NK-92 (cell line): Measurements from ENCODE around the gene TTC28.
"Not testable (repeated sequence)": the region's sequence is repeated elsewhere in the genome, so short reads cannot be mapped to it uniquely, and the experiment has no call there.

Source experiments
- DNase-seq: peaks from one replicate; lab custom pipeline; 2025; ENCODE audit not compliant: unreplicated experiment; lab: John Stamatoyannopoulos, UW

TTC28 gene

GRCh38 chr22:28204382-28204781 lies 475.3 kb downstream of the TTC28 start:
- no peak for DNase-seq

- no peak for DNase-seq
These were observed 476.4 kb downstream of the TTC28 start for GRCh38 chr22:28203286-28203685.

- DNase-seq: no peak
These were observed 480.9 kb downstream of the TTC28 start for GRCh38 chr22:28198692-28199091.

GRCh38 chr22:28191571-28191970 lies 488.1 kb downstream of the TTC28 start:
- DNase-seq: not testable (repeated sequence)

GRCh38 chr22:28188178-28188879 lies 491.3 kb downstream of the TTC28 start:
- no peak for DNase-seq

- DNase-seq: no peak
These were observed 492.0 kb downstream of the TTC28 start for GRCh38 chr22:28187612-28188011.

GRCh38 chr22:28186641-28187040 lies 493.0 kb downstream of the TTC28 start:
- no peak for DNase-seq

GRCh38 chr22:28185130-28185529 lies 494.5 kb downstream of the TTC28 start:
- DNase-seq: no peak

GRCh38 chr22:28183078-28183860 lies 496.4 kb downstream of the TTC28 start:
- no peak for DNase-seq

- DNase-seq: no peak
These were observed 498.6 kb downstream of the TTC28 start for GRCh38 chr22:28180804-28181731.

- DNase-seq: no peak
These were observed 500.2 kb downstream of the TTC28 start for GRCh38 chr22:28179392-28179791.

GRCh38 chr22:28175730-28176492 lies 503.7 kb downstream of the TTC28 start:
- DNase-seq: no peak

GRCh38 chr22:28174509-28174908 lies 505.1 kb downstream of the TTC28 start:
- DNase-seq: no peak

- DNase-seq: no peak
These were observed 506.6 kb downstream of the TTC28 start for GRCh38 chr22:28172892-28173670.

- DNase-seq: no peak
These were observed 507.9 kb downstream of the TTC28 start for GRCh38 chr22:28171712-28172111.

- no peak for DNase-seq
These were observed 508.5 kb downstream of the TTC28 start for GRCh38 chr22:28171115-28171514.

GRCh38 chr22:28169314-28169713 lies 510.3 kb downstream of the TTC28 start:
- not testable (repeated sequence) for DNase-seq

- no peak for DNase-seq
These were observed 523.8 kb downstream of the TTC28 start for GRCh38 chr22:28155808-28156207.

- no peak for DNase-seq
These were observed 524.8 kb downstream of the TTC28 start for GRCh38 chr22:28154861-28155260.
